Brain microvascular endothelial cell (primary cell): ENCODE measurements around the gene HPS5.
A peak's percentile ranks its signal among the peaks of the same experiment; 100 is the strongest.
"Not testable (repeated sequence)": the region's sequence is repeated elsewhere in the genome, so short reads cannot be mapped to it uniquely, and the experiment has no call there.

Source experiments
- DNase-seq: peaks from one replicate; pipeline ENCODE4 v3.0.0-alpha.2; 2020
- H3K27ac ChIP-seq: fragments of 250-450 bp; sonication (Bioruptor Pico); 2 replicates; pipeline ENCODE4 v1.5.1; 2020; ENCODE audit warnings: mild to moderate bottlenecking, moderate library complexity
- H3K27me3 ChIP-seq: fragments of 250-450 bp; sonication (Bioruptor Pico); replicated peaks from 2 replicates; pipeline ENCODE4 v1.5.1; 2020; ENCODE audit warnings: mild to moderate bottlenecking
- H3K36me3 ChIP-seq: fragments of 250-450 bp; sonication (Bioruptor Pico); replicated peaks from 2 replicates; pipeline ENCODE4 v1.5.1; 2020; ENCODE audit warnings: mild to moderate bottlenecking
- H3K4me3 ChIP-seq: 2 replicates; pipeline ENCODE4 v1.5.1; 2011; ENCODE audit warnings: low read depth, mild to moderate bottlenecking, control low read depth, low read length, moderate library complexity
- CTCF ChIP-seq: IDR thresholded peaks from 2 replicates; pipeline ENCODE4 v1.5.1; 2011; ENCODE audit warnings: low read depth, mild to moderate bottlenecking, moderate library complexity, low read length, control low read depth, inconsistent platforms; ENCODE audit errors: missing control alignments
- in situ Hi-C: cut with HindIII; loops from 2 replicates; pipeline ENCODE4 v1.10.0; 2017; ENCODE audit warnings: low sequenced_read_pairs, low pct_ligation_motif_present

Gene HPS5

GRCh38 chr11:18271206-18271605, 50.7 kb downstream of the HPS5 start:
- H3K36me3 ChIP-seq = no peaks in the 10 kb centered on the region
- TF ChIP-seq CTCF = no peak

DNA sequence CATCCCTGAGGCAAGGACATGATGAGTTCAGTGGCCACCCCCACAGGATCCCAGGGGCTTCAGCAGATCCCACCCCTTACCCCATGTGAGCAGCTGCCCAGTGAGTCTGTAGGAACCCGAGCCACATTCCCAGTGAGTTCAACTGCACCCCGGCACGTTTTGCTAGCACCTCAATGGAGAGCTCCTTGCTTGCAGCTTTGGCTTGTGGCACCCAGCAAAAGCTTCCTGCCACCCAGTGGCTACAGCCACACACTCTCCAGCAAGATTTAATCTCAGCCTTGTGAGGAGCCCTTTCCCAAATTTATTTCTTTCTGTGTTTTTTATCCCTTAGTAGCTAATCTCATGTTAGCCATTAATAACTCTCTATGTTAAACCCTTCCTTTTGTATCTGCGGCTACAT, 51.8 kb downstream of the HPS5 start:
- Histone ChIP-seq H3K4me3 (no peak overlapping the region), H3K36me3 (no peaks in the 10 kb centered on the region), H3K27ac (no peak overlapping the region), H3K27me3 (no peaks in the 10 kb centered on the region)
- in situ Hi-C loops = no loop called here
- TF ChIP-seq CTCF = peak; percentile 10
- DNase-seq = no peak

More at GRCh38 chr11:18271206-18271605, 50.7 kb downstream of the HPS5 start:
- Histone ChIP-seq H3K4me3 (no peak overlapping the region), H3K27ac (no peak overlapping the region), H3K27me3 (no peaks in the 10 kb centered on the region)
- DNase-seq = no peak
- in situ Hi-C loops = no loop called here

DNA sequence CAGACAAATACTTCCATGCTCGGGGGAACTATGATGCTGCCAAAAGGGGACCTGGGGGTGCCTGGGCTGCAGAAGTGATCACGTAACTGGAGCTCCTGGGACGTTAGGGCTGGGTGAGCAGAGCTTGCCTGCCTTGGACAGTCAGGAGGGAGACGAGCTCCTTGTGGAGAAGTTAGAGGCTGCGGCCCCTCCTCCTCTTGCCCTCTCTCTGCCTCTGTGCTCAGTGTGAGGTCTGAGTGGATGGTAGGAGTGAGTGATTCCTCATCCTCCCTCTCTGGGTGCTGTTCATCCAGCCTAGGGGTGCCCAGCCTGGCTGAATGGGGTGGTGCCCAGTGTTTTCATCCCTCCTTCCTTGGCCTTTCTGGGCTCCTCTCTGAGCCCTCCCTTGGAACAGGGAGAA, 52.7 kb downstream of the HPS5 start:
- H3K36me3 ChIP-seq, in situ Hi-C loops, H3K27ac ChIP-seq, DNase-seq, H3K4me3 ChIP-seq, H3K27me3 ChIP-seq: not testable (repeated sequence)

DNA sequence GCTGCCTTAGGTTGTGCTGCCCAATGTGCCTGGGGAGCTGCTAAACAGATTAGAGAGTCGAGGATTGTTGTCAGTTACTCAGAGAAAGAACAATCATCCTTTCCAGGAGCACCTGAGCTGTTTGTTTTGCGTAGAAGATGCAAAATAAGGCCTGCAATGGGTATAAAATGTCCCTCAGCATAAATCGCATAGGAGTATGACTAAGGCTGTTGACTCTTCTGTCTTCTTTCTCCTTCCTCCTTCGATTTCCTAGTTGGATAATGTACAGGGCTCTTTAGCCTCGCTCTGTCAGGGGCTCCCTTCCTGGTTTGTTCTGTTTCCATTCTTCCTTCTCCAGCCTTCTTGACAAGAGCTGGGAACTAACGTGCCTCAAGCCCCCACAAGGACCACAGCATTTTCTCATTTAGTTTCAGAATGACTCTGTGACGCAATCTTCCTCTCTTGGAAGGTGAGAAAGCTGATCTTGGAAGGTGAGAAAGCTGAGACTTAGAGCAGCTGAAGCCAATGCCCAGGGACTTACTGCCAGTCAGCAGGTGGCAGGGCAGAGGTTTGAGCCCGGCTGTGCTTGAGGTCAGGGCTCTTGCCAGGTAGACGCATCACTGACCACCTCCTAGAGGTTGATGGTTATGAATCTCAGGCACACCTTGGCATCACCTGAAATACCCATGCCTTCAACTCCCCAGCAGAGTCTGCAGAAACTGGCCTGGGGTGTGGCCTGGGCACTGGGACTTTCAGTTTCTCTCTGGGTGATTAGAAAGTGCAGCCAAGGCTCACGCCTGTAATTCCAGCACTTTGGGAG, 54.4 kb downstream of the HPS5 start:
- DNase-seq, H3K27me3 ChIP-seq, H3K27ac ChIP-seq, in situ Hi-C loops, H3K4me3 ChIP-seq, H3K36me3 ChIP-seq: not testable (repeated sequence)

DNA sequence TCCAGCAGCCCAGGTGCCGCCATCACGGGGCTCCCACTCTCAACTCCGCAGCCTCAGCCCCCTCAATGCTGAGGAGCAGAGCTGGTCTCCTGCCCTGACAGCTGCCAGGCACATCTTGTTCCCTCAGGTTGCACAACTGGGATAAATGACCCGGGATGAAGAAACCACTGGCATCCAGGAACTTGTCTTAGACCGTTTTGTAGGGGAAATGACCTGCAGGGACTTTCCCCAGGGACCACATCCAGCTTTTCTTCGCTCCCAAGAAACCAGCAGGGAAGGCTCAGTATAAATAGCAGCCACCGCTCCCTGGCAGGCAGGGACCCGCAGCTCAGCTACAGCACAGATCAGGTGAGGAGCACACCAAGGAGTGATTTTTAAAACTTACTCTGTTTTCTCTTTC, 56.0 kb downstream of the HPS5 start, which contains the start of gene SAA1:
Gene SAA1 (plus strand): TSS at position 316 of the 400 bp plus-strand sequence. CDS start 624 bp downstream, outside the sequence.
- DNase-seq = no peak

GRCh38 chr11:18264677-18265555, 57.0 kb downstream of the HPS5 start:
- TF ChIP-seq CTCF = no peak
- Histone ChIP-seq H3K36me3 (no peaks in the 10 kb centered on the region), H3K4me3 (no peak overlapping the region), H3K27me3 (no peaks in the 10 kb centered on the region), H3K27ac (no peak overlapping the region)
- in situ Hi-C loops = no loop called here
- no peak for DNase-seq

More for the DNA sequence above, 56.0 kb downstream of the HPS5 start, which contains the start of gene SAA1:
- no peak for TF ChIP-seq CTCF
- Histone ChIP-seq H3K4me3 (no peak within 1 kb of the TSS), H3K27ac (no peak within 1 kb of the TSS), H3K36me3 (no peaks in the 10 kb centered on the region), H3K27me3 (no peaks in the 10 kb centered on the region)
- in situ Hi-C loops = no loop called here
